NCI-H2171 treated with DMSO at 0.1 percent for 48 hours (cell line): ENCODE measurements around the gene UTP18.
"Not testable (repeated sequence)": the region's sequence is repeated elsewhere in the genome, so short reads cannot be mapped to it uniquely, and the experiment has no call there.

Experiments
- DNase-seq: peaks from one replicate; lab custom pipeline; 2025; lab: John Stamatoyannopoulos, UW

Gene UTP18

GRCh38 chr17:51330861-51331503, 70.6 kb downstream of the UTP18 start:
- not testable (repeated sequence) for DNase-seq

- DNase-seq = no peak
Measured at GRCh38 chr17:51335006-51335590, 74.8 kb downstream of the UTP18 start.

- no peak for DNase-seq
Measured at GRCh38 chr17:51335883-51336822, 75.8 kb downstream of the UTP18 start.

GRCh38 chr17:51341457-51341856, 81.1 kb downstream of the UTP18 start:
- no peak for DNase-seq

GRCh38 chr17:51342257-51342656, 81.9 kb downstream of the UTP18 start:
- no peak for DNase-seq

GRCh38 chr17:51344532-51344931, 84.2 kb downstream of the UTP18 start:
- DNase-seq = no peak

- DNase-seq = no peak
Measured at GRCh38 chr17:51346218-51346982, 86.1 kb downstream of the UTP18 start.
